HTERT RPE-1 (cell line): ENCODE data around the gene AMHR2.
"Not testable (repeated sequence)": the region's sequence is repeated elsewhere in the genome, so short reads cannot be mapped to it uniquely, and the experiment has no call there.

Experiments used
- in situ Hi-C: fragments of 300-500 bp; cut with MboI; formaldehyde crosslinking; loops from 4 replicates; pipeline ENCODE4 v1.14.3; 2020; ENCODE audit warnings: low sequenced_read_pairs

The AMHR2 gene

GRCh38 chr12:53423597-53423996 lies at the start of gene AMHR2:
TSS of gene AMHR2 (plus strand) at chr12:53423855. CDS start at chr12:53423935, 80 bp downstream.
- in situ Hi-C loops, result no loop called here

GRCh38 chr12:53374277-53374676 lies 49.4 kb upstream of the AMHR2 start:
- in situ Hi-C loops, result not testable (repeated sequence)

DNA sequence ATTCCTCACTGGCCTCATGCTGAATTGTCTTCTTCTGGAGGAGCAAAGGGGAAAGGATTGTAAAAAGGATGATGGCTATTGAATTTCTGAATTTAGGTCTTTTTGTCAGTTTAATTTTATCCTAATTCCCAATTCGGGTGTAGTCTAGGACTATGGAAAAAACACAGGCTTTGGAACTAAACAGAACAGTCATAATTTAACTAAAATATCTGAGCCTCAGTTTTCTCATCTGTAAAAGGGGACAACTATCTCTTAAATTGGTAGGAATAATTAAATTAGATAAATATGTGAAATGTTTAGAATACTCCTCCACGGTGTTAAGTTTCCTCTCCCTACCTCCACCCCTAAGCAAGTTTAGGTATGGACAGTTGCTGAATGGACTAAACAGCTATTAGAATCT lies 46.9 kb upstream of the AMHR2 start:
- in situ Hi-C loops, result no loop called here

- in situ Hi-C loops, result no loop called here
These were observed 45.4 kb upstream of the AMHR2 start for GRCh38 chr12:53378222-53378621.

DNA sequence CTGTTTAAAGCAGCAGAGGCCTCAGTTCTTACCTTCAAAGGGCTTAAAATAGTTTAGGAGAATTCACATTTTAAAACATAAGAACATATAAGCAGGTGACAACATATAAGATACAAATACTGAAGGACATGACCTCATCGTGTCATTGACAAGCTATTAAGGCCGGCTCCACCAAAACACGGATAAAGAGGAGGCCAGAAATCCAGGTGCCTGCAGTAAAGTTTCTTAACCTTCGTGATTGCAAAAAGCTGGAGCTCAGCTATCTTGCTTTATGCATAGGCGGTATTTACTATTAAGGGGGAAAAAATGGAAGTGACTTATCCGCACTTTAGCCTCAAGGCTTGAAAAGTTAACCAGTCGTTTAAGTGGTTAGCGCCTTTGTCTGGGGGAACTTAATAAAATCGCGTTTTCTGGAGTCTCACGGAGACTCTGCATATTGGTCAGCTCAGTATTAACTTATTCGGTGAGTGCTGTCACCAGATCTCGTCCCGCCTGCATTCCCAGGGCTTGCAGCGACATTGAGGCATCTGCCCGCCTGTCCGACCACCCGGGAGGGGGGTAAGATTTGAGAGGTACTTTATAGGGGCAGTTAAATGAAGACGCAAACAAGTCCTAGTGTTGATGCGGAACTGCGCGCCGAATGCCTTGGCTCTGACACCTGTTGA lies 44.8 kb upstream of the AMHR2 start:
- in situ Hi-C loops, result no loop called here

DNA sequence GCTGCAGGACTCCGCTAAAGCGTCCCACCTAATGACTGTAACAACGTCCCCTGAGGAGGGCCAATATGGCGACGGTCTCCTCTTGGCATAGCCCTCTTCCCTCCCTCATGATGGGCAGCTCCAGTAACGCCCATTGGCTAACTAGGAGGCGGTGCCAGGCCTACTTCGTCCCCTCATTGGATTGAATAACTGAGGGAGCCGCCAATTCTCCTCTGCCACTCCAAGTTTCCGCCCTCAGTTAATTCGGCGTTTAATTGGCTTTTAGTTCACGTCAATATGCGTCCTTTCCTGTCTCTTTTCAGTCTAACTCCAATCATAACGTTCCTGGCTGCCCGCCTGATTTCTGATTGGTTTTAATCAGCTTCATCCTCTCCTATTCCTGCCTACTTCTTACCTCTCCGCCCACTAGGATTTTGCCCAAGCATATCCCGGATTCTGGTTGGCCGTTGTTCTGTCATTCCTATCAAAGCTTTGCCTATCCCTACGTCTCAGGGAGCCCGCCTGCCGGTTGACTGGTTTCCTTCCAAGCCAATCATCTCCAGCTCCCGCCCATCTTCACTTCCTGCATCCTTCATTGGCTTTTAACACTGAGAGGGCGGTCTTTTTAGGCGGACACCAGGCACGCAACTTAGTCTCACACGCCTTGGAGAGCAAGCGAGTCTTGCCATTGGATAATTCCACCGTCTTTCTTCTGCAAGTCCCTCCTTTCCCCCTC lies 44.1 kb upstream of the AMHR2 start:
- in situ Hi-C loops, result no loop called here

DNA sequence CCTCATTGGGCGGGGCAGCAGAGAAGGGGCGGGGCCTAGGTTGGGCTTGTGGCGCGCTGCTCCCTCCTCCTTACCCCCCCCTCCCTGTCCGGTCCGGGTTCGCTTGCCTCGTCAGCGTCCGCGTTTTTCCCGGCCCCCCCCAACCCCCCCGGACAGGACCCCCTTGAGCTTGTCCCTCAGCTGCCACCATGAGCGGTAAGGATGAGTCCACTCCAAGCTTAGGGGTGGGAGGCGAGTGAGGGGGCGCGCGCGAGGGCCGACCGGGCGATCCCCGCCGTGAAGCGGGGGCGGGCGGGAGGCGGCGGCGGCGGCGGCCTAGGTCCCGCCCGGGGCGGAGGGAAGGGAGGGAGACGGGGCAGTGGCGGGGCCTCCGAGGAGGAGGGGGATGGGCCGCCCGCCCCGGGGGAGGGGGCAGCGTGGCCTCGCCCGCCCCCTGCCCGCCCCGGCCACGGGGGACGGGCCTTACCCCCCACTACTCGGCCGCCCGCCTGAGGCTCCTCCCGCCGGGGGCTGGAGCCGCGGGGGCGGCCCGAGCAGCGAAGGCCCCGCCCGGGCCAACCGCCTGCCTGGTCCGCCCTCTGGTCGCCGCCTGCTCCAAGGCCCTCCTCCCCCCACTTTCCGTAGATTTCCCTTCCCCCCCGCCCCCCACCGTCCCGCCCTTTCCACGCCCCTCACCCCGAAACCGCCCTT lies 43.4 kb upstream of the AMHR2 start, which contains the start of gene SP1:
Gene SP1 (plus strand): TSS at position 73 of the 690 bp plus-strand sequence. CDS start 116 bp downstream, at position 189.
- in situ Hi-C loops, result no loop called here

DNA sequence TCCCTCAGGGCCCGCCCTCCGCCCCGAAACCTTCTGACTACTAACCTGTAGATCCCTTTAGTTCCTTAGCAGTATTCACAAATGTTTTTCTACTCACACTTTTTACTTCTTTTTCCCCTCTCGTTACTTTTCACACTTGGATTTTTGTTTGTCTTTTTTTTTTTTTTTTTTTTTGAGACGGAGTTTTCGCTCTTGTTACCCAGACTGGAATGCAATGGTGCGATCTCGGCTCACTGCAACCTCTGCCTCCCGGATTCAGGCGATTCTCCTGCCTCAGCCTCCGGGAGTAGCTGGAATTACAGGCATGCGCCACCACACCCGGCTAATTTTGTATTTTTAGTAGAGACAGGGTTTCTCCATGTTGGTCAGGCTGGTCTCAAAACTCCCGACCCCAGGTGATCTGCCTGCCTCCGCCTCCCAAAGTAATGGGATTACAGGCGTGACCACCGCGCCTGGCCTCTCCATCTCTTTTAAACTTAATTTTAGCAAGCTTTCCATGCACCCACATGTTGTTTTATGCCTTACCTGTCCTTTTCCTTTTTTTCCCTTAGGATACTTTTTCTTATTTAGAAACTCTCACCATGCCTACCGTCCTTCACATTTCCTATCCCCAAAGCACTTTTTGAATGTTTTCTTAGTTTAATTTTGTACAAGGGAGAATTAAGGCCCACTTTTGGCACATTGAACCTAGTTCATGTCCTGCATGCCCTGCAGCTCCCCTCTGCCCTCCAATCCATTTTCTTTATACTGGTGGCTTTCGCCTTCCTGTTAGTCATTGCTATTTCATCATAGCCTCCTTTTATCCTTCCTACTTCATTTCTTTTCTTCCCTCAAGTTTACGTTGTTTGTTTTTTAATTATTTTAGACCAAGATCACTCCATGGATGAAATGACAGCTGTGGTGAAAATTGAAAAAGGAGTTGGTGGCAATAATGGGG lies 42.6 kb upstream of the AMHR2 start:
- in situ Hi-C loops, result no loop called here

DNA sequence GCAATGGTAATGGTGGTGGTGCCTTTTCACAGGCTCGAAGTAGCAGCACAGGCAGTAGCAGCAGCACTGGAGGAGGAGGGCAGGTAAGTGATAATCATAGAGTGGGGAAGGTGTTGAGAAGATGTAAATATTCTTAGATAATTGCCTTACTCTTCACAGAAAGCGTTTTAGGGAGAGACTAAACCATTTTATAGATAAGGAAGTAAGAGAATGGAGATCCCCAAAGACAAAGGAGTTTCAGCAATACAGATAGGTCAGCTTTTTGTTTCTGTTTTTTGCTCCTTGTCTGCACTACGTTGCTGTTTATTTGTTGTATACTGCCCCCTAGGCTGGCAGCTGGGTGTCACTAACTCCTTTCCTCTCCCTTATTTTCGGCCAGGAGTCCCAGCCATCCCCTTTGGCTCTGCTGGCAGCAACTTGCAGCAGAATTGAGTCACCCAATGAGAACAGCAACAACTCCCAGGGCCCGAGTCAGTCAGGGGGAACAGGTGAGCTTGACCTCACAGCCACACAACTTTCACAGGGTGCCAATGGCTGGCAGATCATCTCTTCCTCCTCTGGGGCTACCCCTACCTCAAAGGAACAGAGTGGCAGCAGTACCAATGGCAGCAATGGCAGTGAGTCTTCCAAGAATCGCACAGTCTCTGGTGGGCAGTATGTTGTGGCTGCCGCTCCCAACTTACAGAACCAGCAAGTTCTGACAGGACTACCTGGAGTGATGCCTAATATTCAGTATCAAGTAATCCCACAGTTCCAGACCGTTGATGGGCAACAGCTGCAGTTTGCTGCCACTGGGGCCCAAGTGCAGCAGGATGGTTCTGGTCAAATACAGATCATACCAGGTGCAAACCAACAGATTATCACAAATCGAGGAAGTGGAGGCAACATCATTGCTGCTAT lies 41.7 kb upstream of the AMHR2 start:
- in situ Hi-C loops, result no loop called here

GRCh38 chr12:53383258-53383657 lies 40.4 kb upstream of the AMHR2 start:
- in situ Hi-C loops, result no loop called here

GRCh38 chr12:53386381-53386780 lies 37.3 kb upstream of the AMHR2 start:
- in situ Hi-C loops, result not testable (repeated sequence)

DNA sequence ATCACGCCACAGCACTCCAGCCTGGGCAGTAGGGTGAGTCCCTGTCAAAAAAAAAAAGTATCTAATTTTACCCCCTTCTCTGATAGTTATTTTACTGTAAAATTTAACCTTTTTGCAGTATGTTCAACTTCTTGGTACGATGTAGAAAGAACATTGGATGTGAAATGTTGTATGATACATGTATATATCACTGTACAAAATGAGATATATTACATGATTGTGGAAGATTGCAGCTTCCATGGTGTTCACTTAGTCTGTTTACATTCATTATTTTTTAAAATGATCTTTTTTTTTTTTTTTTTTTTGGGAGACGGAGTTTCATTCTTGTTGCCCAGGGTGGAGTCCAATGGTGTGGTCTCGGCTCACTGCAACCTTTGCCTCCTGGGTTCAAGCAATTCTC lies 34.7 kb upstream of the AMHR2 start:
- in situ Hi-C loops, result no loop called here

- in situ Hi-C loops, result no loop called here
These were observed 34.0 kb upstream of the AMHR2 start for GRCh38 chr12:53389702-53390101.

DNA sequence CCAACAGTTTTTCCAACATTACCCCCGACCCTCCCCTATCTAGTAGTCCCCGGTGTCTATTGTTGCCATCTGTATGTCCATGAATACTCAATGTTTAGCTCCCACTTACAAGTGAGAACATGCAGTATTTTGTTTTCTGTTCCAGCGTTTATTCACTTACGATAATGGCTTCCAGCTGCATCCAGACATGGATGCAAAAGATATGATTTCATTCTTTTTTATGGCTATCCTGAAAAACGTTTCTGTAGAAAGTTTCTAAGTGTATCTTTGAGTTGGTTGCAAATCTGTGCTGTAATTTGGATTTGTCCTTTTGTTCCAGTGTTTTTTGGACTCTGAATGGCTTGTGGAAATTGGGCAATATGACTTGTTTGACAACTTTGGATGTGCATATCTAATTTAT lies 31.9 kb upstream of the AMHR2 start:
- in situ Hi-C loops, result no loop called here

DNA sequence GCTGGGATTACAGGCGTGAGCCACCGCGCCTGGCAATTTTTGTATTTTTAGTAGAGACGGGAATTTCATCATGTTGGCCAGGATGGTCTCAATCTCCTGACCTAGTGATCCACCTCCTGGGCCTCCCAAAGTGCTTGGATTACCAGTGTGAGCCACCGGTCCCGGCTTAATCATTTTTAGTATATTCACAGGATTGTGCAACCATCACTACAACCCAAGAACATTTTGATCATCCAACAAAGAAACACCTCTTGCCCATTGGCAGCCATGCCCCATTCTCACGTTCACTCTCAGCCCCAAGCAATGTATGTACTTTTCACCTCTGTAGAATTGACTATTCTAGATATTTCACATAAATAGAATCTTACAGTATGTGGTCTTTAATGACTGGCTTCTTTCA lies 23.8 kb upstream of the AMHR2 start:
- in situ Hi-C loops, result no loop called here

GRCh38 chr12:53402351-53402750 lies 21.3 kb upstream of the AMHR2 start:
- in situ Hi-C loops, result not testable (repeated sequence)

DNA sequence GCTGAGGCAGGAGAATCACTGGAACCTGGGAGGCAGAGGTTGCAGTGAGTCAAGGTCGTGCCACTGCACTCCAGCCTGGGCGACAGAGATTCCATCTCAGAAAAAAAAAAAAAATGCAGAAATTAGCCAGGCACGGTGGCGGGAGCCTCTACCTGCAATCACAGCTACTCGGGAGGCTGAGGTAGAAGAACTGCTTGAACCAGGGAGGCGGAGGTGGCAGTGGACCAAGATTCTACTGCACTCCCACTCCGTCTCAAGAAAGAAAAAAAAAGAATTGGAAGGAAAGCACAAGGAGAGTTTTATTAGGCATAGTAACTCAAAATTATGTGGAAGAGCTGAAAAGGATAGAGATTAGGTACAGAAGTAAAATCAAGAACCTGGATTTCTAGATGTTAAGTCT lies 20.8 kb upstream of the AMHR2 start:
- in situ Hi-C loops, result no loop called here

DNA sequence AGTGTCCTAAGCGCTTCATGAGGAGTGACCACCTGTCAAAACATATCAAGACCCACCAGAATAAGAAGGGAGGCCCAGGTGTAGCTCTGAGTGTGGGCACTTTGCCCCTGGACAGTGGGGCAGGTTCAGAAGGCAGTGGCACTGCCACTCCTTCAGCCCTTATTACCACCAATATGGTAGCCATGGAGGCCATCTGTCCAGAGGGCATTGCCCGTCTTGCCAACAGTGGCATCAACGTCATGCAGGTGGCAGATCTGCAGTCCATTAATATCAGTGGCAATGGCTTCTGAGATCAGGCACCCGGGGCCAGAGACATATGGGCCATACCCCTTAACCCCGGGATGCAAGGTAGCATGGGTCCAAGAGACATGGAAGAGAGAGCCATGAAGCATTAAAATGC lies 12.7 kb upstream of the AMHR2 start:
- in situ Hi-C loops, result no loop called here

DNA sequence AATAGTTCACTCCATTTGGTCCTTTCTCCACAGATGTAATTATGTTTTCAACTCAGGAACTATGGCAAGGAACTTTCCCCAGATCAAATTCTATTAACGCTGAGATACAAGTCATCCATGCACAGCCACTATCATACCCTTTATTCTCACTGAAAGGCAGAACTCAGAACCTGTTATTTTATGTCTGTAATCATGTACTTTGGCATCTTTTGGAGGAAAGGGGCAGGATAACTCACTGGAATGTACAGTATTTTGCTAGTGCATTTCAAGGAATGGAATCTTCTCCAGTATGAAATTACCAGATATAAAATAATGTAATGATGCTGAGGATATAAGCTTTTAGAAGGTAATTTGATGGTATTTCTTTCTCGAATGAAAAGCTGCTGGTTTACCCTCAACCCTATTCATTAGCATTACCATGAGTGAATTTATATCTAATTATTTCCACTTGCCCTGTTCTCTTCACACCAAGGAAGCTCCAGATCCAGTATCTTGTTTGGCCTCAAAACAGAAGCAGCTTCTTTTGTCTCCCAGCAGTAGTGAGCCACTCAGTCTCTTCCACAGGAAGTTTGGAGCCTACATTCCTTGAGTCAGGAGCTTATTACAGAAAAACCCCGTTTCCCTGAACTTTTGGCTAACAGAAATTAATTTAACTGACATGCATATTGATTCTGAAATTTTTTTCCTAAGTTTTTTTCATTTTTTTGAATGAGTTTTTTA lies 10.0 kb upstream of the AMHR2 start:
- in situ Hi-C loops, result no loop called here
